RPMI7951 (cell line): Measurements from ENCODE around the gene PAFAH1B1. TPM values are rescaled to one million over a fixed set of nuclear protein-coding genes. Genes with fewer than 3 reads are reported as not detected.
"Not testable (repeated sequence)": the region's sequence is repeated elsewhere in the genome, so short reads cannot be mapped to it uniquely, and the experiment has no call there.

Experiments used
- DNase-seq: peaks from one replicate; pipeline ENCODE4 v3.0.0-alpha.2; 2012; ENCODE audit warnings: low read depth
- total RNA-seq: library from RNA; depleted of rRNA; stranded (reverse); fragments of >200 nt; shearing (Covaris generic); gene quantifications from 2 replicates; pipeline ENCODE4 v1.2.3, GENCODE V29; 2014; rRNA removed

PAFAH1B1 gene
- 93.9 and 106 TPM in 2 replicates for total RNA-seq

DNA sequence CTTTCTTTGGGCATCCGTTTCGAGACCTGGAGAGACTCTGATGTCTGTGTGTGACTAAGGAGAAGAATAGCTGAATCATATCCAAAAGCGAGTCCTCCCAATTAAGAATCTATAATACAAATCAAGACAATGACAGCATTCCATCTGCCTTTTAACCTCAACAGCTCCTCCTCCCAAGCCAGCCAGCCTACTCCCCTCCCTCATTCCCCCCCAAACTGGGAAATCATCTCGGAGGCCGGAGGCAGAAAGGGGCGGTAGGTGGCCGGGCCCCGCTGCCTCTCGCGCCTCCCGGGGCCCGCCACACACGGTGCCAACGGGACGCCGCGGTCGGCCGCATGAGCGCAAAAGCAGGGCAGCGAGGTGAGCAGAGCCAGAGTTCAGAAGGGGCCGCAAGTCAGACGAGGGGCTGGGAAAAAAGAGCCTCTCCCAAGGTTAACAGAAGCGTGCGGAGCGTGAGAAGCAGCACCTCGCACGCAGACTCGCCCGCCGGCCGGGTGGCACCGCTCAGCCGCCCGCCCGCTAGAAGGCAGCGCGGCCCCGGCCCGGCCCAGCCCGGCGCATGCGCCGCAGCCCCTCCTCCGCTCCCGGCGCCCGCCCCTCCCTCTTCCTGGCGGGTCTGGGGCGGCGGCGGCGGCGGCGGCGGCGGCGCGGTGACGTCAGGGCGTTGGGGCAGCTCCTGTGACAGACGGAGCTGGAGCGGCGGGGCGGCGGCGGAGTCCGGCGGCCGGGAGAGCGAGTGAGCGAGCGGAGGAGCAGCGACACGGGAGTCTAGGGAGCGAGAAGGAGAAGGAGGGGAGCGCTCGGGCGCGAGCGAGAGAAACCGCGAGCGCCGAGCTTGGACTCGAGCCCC is at the start of gene PAFAH1B1:
TSS of gene PAFAH1B1 (plus strand) at position 684 of the 850 bp plus-strand sequence. CDS start 44,635 bp downstream, outside the sequence.
- peak; percentile 86 for DNase-seq

DNA sequence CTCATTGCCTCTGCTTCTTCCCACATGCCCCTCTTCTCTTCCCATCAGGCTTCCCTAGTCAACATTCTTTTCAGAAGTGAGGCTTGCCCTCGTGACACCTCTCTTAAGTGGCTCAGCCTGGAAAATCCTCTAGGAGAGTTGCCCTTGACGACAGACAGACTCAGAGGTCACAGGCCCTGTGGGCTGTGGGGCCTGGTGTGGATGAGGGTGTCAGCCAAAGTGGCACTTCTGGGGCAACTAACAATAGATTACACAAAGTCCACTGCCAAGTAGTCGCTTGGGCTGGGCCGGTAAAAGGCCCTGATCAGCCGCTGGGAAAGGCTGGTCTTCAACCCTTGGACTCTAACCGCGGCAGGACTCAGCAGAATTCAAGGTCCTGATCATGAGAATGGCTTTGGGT is 48.1 kb upstream of the PAFAH1B1 start:
- DNase-seq = no peak

DNA sequence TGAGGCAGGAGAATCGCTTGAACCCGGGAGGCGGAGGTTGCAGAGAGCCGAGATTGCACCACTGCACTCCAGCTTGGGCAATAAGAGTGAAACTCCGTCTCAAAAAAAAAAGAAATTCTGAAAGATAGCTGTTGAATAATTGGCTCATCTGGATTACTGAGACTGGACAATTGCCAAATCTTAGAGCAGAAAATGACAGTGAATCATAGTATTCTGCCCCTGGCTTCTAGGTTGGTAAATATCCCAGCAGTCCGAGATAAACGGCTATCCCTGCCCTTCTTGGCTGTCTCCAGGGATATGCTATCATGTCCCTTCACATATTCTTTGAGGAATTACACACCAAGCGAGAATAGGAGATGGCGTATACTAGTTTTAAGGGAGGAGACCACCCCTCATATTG is 46.3 kb upstream of the PAFAH1B1 start:
- DNase-seq = peak; percentile 55

DNA sequence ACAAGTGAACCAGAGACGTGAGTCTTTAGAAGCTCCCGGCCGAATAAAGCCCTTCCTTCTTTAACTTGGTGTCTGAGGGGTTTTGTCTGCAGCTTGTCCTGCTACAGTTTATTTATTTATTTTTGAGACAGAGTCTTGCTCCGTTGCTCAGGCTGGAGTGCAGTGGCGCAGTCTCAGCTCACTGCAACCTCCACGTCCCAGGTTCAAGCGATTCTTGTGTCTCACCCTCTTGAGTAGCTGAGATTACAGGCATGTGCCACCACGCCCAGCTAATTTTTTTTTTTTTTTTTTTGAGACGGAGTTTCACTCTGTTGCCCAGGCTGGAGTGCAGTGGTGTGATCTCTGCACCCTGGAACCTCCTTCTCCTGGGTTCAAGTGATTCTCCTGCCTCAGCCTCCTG is 45.4 kb upstream of the PAFAH1B1 start:
- not testable (repeated sequence) for DNase-seq

DNA sequence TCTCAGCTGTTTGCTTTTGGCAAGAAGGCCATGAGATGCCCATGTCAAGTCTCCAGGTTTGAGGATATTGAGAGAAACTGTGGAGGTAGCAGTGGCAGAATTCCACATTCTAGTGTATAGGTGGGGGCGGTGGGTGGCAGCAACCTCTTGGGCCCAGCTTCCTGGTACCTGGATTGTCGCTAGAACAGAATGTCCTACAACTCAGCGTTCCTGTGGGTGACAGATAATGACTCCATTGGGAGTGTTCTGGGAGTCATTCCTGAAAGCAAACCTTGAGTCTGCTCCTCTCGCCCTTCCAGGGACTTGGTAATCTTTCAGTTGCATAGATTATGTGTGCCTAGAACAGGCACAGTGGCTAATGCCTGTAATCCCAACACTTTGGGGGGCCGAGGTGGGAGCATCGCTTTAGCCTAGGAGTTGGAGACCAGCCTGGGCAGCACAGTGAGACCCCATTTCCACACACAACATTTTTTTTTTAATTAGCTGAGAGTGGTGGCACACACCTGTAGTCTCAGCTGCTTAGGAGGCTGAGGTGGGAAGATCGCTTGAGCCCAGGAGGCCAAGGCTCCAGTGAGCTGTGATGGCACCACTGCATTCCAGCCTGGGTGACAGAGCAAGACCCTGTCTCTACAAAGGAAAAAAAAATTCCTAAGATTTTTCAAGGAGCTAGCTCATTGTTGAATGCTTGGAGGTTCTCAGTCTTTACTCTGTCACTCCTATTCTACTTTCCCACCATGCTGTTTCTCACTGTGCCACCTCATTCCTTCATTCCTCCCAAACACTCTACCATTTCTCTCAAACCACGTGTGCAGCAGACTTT is 43.9 kb upstream of the PAFAH1B1 start:
- DNase-seq = no peak

DNA sequence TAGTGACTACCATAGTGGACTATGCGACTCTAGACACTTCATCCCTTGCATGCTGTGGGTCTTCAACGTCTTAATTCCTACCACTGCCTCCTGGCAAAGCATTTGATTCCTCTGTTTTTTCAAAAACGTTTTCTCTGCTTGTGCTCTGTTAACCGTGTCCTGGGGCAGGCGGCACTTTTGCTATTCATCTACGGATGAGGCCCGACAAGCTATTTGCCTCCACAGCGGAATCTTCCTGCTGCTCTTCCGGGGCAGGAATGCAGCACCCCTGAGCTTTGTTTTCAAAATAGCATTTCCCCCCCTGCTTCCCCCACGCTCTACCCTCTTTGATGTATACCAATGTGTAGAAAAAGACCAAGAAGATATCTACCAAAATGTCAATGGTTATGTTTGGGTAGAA is 42.0 kb upstream of the PAFAH1B1 start:
- DNase-seq = no peak

DNA sequence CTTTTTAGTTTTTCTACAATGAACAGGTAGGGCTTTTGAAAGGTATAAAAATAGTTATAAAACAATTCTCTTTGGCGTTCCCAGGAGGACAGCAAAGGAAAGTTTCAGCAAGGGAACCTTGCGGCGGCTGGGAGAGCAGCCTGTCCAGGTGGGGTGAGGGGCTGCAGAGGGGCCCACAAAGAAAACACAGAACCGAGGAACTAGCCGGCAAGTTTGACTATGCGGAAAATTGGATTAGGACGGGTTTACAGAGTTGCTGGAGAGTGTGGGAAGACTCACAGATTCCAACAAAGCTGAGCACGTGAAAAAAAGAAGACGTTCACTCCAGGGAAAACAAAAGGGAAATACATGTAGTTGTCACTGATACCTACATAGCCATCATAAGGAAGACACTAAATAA is 41.5 kb upstream of the PAFAH1B1 start:
- no peak for DNase-seq

DNA sequence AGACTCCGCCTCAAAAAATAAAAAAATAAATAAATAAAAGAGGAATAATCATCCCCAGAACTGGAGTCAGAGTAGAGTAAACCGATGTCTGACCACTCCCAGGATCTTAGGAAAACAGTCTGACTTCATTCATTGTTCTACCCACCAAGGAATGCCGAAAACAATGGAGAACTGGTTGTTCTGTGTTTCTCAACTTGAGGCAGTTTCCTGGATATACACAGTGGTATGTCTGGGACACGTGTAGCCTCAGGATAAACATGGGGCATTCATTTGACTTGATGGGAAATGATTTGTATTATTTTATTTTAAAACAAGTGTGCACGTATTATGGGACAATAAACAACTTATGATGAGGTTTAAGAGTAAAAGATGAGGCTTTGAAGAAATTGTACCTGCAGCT is 32.8 kb upstream of the PAFAH1B1 start:
- DNase-seq = no peak

DNA sequence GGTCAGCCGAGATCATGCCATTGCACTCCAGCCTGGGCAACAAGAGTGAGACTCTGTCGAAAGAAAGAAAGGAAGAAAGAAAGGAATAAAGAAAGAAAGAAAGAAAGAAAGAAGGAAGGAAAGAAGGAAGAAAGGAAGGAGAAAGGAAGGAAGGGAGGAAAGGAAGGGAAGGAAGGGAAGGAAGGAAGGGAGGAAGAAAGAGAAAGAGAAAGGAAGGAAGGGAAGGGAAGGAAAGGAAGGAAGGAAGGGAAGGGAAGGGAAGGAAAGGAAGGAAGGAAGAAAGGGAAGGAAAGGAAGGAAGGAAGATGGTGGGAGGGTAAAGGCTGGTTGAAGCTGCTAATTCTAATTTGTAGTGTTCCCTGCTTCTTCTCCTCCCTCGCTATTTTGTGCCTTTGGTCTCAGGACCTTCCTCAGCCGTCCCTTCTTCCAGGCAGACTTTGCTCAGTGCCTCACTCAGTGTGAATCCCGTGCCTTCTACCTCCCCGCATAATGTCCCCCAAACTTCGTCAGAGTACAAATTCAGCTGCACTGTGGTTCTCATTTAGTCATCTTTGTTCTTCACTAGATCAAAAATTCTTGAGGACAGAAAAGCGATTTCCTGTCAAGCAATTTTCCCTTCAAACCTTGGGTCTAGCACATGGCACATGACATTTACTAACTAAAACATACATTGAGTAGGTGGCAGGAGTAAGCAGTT is 31.1 kb upstream of the PAFAH1B1 start:
- DNase-seq = no peak

DNA sequence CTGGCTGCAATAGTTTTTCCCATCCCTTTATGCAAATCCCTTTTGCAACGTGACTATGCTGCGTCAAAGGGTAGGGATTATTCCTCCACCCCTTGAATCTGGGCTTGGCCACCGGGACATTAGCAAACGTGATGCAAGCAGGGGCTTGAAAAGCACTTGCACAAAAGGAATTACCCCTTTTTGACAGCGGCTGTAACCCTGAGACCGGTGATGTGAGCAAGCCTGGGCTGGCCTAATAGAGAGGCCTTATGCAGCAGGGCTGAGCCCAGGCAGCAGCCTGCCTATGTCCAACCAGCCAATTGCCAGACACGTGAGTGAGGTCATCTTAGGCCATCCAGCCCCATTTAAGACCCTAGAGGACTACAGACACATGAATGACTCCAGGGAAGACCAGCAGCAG is 30.4 kb upstream of the PAFAH1B1 start:
- no peak for DNase-seq

DNA sequence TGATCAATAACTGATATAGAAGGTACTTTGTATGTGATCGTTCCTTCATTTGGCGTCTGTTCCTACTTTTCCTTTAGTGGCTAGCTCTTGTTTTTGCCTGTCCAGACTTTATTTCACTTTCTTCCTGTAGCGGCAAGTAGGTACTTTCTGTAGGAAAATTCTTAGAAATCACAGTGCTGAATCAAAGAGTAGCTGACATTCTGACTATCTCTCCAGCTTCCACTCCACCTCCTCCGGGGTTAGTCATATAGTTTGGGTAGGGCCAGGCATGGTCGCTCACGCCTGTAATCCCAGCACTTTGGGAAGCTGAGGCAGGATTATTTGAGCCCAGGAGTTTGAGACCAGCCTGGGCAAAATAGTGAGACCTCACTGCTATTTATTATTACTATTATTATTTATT is 29.9 kb upstream of the PAFAH1B1 start:
- DNase-seq = no peak

DNA sequence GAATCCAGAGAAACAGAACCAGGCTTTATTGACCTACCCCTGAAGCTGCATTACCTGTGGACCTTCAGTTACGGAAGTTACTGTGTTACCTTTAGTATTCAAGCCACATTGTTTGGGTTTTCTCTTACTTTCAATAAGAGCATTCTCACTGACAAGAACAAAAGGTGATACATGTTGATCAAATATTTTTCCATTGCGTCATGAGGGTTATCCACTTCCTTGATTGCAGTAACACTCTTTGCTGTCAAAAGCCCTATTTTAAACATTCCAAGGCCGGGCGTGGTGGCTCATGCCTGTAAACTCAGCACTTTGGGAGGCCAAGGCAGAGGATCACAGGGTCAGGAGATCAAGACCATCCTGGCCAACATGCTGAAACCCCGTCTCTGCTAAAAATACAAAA is 28.6 kb upstream of the PAFAH1B1 start:
- no peak for DNase-seq

DNA sequence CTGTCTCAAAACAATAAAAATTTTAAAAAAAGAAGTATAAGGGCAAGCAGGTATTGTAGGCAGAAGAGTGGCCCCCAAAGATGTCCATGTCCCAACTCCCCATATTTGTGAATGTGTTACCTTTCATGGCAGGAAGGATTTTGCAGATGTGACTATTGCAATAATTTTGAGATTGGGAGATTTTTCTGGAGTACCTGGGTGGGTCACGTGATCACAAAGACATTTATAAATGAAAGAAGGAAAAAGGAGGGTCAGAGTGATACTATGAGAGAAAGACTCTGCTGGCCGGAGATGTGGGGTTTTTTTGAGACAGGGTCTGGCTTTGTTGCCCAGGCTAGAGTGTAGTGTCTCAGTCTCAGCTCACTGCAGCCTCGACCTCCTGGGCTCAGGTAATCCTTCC is 27.4 kb upstream of the PAFAH1B1 start:
- DNase-seq = no peak

DNA sequence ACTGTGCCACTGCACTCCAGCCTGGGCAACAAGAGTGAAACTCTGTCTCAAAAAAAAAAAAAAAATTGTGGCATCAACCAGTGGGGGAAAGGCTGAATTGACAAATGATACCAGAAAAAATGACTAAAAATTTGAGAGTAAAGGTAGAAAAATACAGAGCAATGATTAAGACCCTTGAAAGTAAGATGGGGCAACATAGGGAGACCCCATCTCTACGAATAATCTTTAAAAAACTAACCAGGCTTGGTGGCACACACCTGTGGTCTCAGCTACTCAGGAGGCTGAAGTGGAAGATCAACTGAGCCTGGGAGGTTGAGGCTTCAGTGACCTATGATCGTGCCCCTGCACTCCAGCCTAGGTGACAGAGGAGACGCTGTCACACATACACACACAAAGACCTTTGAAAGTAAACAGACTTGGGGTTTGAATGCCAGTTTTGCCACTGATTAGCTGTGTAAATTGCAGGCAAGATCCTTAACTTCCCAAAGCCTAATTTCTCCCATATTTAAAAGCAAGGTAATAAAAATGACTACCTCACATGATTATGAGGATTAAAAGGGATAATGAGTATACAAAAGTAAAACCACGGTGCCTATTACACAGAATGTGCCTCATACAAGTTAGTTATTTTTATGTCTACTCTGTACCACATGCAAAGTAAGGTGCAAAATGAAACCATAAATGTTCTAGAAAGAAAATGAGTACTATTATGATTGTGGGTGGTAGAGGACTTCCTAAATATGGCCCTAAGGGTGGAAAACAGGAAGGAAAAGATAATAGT is 21.7 kb upstream of the PAFAH1B1 start:
- no peak for DNase-seq

DNA sequence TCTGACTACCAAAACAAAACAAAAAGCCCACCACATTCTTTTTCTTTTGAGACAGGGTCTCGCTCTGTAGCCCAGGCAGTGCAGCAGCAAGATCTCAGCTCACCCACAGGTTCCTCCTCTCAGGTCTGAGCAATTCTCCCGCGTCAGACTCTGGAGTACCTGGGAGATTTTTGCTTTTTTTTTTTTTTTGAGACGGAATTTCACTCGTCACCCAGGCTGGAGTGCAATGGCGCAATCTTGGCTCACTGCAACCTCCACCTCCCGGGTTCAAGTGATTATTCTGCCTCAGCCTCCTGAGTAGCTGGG is 21.2 kb upstream of the PAFAH1B1 start:
- DNase-seq = not testable (repeated sequence)

DNA sequence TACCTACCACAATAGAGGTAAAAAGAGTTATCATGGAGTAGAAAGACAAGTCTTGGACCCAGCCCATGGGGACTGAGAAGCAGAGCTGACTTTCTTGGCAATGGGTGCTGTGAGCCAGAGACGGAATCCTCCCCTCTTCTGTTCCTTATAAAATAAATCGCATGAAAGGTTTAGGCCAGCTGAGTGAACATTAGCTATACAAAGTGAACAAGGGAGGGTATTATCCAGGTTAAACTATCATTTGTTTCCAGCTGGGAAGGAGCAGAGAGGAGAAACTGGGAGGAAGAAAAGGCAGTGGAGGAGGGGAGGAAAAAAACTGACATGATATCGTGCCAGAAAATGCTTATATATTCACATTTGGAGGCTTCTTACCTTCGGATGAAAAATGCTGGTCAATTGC is 13.3 kb upstream of the PAFAH1B1 start:
- no peak for DNase-seq

DNA sequence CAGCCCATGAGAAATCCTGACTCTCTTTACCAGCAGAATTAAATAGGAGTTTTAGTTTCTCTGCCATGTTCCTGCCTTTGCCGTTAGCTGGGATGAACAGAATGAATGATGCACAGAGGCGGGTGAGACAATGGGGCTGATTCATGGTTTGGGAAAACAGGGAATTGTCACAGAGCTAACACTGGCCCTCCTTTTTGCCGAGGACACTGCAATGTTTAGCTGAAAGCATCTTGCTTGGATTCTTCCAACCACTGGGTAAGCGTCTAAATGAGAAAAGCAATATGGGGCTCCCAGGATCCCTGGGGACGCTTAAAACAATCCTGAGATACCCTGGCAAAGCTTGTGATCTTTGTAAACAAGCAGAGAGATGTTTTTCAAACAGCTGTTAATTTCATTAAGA is 12.8 kb upstream of the PAFAH1B1 start:
- DNase-seq = peak; percentile 6

DNA sequence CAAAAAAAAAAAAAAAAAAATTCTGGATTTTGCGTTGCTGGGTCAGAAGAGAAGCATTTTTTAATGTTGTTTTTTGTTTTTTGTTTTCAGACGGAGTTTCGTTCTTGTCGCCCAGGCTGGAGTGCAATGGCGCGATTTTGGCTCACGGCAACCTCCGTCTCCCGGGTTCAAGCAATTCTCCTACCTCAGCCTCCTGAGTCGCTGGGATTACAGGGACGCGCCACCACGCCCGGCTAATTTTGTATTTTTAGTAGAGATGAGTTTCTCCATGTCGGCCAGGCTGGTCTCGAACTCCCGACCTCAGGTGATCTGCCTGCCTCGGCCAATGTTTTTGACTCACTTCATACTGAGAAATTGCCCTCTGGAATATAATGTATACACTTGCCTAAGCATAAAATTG is 11.0 kb upstream of the PAFAH1B1 start:
- DNase-seq = no peak

DNA sequence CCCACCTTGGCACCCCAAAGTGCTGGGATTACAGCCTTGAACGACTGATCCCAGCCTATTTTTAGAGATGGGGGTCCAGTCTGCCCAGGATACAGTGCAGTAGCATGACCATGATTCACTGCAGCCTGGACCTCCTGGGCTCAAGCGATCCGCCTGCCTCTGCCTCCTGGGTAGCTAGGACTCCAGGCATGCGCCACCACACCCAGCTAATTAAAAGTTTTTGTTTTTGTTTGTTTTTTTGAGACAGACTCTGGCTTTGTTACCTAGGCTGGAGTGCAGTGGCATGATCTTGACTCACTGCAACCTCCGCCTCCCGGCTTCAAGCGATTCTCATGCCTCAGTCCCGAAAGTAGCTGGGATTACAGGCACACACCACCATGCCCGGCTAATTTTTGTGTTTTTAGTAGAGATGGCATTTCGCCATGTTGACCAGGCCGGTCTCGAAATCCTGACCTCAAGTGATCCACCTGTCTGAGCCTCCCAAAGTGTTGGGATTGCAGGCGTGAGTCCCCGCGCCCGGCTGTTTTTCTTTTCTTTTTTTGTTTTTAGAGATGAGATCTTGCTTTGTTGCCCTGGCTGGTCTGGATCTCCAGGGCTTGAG is 2.3 kb upstream of the PAFAH1B1 start:
- no peak for DNase-seq

DNA sequence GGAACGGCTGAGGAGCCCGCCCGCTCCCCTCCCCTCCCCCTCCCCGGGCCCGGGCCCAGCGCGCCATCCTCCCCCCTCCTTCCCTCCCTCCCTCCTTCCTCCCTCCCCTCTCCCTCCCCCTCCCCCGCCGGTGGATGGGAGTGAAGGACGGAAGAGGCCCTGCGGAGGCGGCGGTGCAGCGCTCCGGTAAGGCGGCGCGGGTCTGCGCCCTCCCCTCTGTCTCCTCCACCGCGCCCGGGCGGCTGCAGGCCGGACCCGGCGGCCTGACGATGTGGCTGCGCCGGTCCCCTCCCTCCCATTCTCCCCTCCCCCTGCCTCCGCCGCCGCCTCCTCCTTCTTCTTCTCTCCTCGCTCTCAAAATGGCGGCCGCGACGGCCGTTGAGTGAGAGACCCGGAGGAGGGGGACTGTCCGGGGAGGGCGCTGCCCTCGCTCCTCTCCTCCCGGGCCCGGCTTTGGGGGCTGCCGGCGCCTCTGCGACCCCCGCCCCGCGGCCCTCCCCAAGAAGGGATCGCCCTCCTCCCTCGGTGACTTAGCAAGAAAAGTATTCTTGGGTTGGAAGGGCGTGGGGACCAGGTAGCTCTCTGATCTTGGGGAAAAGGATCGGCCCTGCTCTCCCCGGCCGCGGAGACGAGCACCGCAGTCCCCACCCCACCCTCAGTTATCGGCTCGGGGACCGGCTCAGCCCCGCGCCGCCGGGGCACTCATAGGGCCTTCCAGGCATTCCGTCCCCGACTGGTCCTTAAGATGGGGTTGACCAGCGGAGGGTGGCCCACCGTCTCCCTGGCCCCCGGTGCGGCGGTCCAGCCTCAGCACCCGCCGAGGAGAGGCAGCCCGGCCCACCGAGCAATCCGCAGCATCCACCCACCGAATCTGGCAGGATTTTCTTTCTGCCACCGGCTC is 617 bp downstream of the PAFAH1B1 start:
- DNase-seq = peak; percentile 70
